GM21390 (cell line): ENCODE measurements around the gene TOX2.
A peak's percentile ranks its signal among the peaks of the same experiment; 100 is the strongest.

Experiments used
- ATAC-seq: cut with Tn5 transposase; IDR thresholded peaks from one replicate; pipeline ENCODE4 v1.9.1; 2021; ENCODE audit not compliant: unreplicated experiment

TOX2 gene

DNA sequence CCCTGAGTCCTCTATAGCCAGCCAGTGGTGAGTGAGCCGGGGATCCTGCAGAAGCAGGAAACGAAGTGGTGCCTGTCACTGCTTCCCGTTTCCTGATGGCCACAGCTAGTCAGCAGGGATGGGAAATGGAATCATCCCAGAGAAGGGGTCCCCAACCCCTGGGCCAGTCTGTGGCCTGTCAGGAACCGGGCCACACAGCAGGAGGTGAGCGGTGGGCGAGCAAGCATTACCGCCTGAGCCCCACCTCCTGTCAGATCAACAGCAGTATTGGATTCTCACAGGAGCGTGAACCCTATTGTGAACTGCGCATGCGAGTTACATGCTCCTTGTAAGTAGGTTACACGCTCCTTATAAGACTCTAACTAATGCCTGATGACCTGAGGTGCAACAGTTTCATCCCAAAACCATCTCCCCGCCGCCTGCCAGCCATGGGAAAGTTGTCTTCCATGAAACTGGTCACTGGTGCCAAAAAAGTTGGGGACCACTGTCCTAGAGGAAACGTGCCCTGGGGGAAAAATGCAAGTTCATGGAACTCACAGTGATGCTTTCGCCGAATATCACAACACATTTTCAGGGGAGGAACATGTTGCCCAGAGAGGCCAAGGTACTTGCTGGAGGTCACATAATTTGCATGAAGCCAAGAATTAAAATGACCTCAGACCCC is 158.5 kb downstream of the TOX2 start:
- ATAC-seq, result no peak

DNA sequence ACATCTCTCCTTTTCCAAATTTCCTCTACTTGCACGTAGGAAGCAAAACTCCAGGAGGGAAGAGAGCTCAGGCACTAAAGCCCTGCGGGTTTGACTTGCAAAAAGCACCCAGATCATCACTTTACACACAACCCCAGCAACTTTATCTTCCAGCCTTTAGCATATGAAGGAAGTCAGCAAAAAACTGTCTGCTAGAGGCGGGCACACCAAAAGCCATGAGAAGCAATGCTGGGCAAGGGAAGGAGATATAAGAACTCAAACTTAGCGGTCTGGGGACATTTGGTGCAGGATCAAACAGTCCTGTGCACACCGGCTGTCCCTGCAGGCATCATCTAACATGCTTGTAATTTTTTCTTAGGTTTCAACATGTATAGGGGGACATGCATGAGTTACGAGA is 159.0 kb downstream of the TOX2 start:
- no peak for ATAC-seq

DNA sequence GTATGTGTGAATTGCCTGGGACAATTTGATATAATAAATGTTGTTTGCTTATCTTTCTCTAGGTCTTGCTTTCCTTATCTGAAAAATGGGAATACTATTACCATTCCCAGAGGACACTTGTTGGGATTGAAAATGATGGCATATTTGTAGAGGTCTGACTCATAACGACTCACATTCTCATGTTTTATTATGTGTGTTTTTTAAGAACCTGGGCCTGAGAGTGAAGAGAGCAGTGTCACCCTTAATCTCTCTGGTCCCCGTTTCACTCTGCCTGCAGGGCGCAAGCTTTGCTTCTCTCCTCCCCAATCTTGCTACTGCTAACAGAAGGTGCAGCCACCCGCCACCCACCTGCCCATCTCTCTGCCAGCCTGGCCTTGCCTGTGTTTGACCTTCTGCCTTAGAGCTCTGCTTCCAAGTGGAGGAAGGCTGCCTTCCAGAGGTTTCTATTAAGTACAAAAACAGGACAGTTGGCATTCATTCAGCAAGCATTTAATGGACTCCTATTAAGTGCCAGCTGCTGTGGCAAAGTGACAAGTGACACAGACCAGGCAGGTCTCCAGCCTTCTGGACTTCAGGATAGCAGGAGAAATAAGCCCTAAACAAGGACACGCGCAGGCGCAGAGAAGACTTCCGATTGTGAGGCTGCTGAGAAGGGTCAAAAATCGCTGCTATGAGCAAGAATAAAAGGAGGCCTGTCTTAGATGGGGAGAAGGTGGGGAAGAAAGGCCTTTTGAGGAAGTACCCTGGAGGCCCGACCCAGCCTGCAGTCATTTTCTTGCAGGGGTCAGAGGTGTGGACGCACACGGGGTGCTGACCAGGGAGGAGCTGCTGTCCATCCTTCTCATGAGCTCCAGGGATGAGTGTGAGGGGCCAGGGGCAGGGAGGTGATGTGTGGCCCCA is 159.8 kb downstream of the TOX2 start:
- ATAC-seq, result no peak

DNA sequence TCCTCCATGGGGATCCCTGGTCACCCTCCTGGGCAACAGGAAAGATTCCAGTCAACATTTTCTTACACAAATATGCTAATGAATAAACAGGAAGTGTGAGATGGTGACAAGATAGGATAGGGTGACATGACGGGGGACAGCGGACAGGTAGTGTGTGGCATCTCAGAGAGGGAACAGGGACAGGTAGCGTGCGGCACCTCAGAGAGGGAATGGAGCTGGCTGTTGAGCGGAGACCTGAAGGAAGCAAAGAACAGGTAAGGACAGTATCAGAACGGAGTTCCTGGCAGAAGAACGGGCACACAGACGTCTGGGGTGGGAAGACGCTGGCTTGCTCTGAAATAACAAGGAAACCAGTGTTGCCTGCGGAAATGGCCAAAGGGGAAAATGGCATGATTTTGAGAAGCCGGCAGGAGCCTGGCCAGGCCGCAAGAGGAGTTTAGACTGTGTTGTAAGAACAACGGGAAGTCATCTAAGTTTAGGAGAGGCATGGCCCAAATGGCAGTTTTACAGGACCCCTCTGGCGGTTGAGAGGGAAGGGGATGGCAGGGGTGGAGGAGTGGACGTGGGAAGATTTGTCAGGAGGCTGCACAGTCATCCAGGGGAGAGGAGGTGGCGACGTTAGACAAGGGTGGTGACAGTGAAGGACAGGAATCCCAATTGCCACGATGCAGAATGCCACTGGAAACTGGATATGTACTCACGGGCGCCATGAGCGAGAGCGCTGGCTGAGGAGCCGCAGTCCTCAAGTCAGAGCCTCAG is 160.7 kb downstream of the TOX2 start:
- ATAC-seq, result no peak

DNA sequence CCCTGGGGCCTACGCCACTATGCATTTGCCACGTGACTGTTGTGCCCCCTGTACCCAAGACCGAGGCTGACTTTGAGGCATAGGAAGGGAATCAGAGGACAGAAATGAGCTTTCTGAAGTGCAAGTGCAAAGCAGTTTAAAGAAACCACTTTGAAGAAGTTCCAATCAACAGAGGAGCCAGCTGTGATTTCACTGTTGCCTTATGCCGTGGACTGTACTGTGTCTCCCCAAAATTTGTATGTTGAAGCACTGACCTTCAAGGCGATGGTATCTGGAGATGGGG is 161.2 kb downstream of the TOX2 start:
- ATAC-seq, result no peak

DNA sequence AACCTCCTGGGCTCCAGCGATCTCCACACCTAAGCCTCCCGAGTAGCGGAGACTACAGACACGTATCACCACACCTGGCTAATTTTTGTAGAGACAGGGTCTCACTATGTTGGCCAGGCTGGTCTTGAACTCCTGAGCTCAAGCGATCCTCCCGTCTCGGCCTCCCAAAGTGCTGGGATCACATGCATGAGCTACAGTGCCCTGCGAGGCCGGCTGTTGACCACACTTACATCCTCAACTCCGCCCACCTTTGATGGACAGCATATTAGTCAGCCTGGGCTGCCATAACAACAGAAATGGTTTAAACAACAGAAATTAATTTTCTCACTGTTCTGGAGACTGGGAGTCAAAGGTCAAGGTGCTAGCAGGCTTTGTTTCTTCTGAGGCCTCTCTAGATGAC is 164.6 kb downstream of the TOX2 start:
- ATAC-seq, result no peak

DNA sequence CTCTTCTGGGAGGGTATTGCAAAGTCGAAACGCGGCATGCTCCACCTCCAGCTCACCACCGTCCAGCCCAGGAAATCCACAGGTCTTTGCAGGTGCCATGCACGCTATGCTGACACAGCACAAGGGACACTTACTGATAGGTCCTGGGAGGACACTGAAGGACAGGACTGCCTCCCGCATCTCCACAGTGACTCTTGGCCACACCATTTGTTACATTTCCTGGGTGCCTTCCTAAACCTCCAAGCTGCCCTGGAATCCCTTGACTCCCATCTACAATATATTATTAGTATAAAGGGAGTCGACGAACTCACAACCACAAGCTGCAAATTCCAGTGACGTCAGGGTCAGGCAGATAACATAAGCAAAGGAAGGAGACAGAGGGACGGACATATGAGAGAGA is 165.4 kb downstream of the TOX2 start:
- no peak for ATAC-seq

DNA sequence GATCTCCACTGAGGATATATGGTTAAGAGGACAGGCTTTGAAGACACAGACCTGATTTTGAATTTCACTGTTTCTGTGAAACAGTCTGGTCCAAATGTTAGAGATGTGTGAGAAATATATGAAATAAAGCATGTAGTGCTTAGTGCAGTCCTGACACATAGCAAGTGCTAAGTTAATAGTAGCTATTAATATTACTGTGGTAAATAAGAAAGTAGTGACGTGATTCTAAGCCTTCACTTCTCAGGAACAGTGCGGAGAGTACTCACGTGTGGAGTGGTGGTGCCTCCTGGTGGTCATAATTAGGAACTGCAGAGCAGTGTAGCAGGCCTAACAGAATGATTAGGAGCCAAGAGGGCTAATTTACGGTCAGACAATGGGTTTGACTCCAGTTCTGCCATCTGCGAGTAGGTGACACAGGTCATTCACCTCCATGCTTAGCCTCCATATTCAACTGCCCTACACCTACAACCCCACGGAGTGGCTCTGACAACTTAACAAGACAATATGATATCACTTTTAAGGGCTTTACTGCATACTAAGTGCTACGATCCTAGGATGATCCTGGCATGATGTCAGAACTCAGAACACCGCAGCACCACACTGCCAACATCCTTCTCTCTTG is 166.1 kb downstream of the TOX2 start:
- ATAC-seq, result peak; percentile 71

DNA sequence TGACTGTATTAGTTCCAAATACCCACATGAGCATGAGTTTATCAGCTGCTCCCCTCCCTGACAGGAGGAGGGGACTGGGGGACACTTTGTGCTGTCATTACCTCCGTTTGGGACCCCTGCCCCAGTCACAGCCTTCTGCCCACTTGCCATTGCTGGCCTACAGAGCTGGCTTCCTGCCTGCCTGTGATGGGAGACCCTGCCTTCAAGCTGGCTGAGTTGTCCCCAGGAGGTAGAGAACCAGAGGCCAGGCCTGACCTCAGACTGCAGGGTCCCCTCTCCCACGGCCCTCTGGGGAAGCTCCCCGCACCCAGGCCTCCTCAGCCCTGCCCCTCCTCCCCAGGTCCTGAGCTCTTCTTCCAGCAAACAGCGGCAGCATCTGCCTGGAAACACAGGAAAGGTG is 166.8 kb downstream of the TOX2 start:
- no peak for ATAC-seq

DNA sequence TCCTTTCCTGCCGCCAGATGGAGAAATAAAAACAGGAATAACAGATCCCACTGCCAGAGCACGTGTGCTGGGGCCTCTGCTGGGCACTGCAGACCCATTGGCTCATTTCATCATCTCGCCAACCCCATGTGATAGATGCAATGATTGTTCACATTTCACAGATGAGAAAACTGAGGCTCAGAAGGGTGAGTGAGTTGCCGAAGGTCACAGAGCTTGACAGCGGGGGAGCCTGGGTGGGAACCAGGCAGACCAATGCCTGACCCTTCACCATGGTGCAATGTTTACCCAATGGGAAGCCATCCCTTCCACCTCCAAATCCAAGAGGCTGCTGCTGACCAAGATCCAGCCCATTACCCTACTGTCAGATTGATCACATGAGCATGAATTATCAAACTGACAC is 167.2 kb downstream of the TOX2 start:
- ATAC-seq, result no peak

DNA sequence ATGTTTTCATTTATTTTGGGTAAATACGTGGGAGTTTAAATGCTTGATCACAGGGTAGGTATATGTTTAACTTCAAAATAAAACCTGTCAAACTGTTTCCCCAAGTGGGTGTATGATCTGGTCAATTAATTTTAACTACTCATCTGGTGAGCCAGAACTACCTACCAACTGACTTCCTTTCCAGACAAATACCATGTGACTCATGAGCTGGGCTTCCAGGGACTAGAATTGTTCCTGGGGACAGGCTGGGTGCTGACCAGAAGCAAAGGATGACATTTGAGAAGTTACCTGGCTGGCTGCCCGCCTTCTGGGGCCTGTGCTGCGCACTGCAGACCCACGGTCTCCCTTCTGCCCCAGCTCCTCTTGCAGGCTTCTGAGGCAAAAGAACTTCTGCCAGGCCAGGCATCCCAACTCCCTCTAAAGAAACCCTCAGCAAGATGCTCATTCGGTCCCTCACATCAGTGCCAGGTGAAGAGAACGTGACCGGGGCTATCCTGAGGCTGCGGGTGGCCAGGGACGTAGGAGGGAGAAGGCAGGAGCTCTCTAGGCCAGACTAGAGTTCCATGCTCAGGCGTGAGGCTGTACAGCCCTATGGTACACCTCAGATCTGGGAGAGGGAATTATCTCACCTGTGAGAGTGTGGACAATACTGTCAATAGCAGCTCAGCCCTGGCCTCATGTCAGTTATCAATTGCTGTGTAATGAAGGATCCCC is 168.7 kb downstream of the TOX2 start:
- no peak for ATAC-seq

DNA sequence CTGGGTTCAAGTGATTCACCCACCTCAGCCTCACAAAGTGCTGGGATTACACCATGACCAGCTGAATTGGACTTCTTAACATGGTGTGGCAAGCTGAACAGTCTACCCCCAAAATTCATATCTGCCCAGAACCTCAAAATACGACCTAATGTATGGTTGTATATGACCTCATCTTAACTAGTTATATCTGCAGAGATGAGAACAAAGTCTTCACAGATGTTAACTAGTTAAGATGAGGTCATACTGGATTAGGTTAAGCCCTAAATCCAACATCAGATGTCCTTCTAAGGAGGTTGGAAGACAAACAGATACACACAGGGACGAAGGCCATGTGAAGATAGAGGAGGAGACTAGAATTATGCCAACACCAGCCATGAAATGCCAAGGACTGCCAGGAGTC is 169.8 kb downstream of the TOX2 start:
- no peak for ATAC-seq

DNA sequence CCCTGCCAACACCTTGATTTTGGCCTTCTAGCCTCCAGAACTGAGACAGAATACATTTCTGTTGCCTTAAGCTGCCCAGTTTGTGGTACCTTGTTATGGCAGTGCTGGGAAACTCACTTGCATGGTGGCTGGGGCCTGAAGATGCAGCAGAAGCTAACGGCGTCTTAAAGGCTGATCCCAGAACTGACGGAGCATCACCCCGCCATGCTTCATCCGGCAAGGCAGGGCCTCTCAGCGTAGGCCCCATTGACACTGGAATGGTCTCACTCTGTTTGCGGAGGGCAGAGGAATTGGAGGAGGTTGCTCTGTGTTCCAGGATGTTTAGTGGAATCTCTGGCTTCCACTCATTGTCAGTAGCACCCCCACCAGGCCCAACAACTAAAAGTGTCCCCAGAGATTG is 170.2 kb downstream of the TOX2 start:
- ATAC-seq, result no peak

DNA sequence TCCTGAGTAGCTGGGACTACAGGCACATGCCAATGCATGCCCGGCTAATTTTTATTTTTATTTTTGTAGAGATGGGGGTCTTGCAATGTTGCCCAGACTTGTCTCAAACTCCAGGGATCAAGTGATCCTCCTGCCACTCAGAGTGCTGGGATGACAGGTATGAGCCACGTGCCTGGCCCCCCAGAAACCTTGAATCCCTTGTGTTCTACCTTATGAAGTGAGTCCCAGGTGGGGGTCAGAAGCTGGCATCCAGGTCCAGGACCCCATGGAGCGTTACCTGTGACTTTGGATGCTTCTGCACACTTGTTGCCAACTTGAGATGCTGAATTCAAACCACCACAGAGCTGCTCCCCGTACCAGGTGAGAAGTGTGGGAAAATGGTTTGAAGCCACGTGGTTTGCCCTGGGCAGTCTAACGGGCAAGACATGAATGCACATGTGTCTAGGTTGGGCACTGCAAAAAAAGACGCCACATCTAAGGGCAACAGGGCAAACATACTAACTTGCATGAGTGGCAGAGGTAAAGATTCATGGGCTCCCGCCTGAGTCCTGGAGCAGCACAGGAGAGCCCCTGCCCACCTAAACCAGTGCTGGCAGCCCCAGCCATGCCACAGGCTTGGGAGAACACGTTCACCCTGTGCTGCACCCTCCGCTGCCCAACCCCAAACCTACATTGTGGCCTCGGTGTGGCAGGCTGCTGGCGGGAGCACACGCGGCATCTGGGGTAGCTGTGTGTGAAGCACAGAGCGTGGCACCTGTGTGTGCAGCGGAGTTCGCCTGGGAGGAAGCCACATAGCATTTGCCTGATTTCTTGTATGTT is 171.2 kb downstream of the TOX2 start:
- no peak for ATAC-seq

DNA sequence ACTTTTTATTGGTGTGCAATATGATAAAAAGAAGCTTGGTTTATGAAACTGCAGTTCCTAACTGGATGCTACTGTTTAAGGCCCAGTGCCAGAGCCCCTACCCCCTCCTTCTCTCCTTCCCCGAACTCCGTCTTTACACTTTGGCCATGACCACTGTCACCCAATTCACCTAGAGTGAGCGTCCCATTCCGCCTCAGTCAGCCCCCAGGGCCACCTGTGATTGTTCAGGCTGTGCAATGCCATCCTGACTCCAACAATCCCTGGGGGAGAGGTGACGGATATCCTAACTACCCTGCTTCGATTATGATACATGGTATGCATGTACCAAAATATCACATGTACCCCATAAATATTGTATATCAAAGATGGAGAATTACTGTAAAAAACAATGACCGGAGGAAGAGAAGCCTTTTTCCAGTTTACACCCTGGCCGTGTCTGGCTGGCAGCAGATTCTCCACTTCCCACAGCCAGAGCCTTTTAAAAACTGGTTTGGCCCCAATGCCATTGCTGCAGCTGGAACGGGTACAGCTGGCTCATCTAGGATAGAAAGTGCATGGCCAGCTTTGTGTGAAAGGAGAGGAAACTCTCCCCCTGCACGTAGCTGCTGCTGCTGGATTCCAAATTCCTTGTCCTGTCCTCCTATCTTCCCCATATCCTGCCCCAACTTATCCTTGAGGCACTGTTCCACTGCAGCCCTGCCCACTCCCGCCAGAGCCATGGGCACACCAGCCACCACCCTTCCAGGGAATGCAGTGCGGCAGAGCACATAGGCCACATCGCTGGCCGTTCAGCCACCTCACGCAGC is 172.6 kb downstream of the TOX2 start:
- no peak for ATAC-seq

DNA sequence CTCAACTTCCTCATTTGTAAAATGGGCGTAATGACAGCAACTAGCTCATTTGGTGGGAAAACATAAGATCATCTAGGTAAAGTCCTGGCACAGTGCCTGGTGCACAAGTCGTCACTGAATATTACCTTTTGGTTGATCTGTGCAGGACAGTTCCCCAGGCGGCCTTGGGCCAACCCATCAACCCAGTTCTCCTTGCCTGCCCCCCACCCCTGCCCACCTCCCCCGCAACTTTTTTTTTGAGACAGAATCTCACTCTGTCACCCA is 173.1 kb downstream of the TOX2 start:
- no peak for ATAC-seq

DNA sequence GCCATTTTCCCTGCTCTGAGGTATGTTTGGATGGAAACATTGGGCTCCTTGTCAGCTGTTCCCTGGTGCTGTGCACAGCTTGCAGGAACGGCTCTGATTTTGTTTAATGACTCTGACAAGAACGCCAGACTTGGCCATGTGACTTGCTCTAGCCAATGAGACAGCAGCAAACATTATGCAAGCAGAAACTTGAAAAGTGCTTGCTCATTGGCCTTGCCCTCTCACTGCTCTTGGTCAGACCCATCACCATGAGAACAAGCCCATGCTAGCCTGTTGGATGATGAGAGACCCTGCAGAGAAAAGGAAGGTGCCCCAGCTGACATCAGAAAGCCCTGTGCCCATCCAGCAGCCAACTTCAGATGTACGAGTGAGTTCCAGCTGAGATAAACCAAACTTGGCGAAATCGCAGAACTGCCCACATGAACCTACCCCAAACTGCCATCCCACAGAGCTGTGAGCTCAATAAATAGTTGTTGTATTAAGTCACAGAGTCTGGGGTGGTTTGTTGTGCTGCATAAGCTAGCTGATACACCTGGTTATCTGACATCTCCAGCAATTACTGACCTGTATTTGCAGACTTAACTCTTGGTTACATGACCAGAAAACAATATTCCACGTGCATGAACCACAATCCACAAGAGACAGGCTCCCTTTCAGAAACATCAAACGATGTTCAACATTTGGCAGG is 175.5 kb downstream of the TOX2 start:
- ATAC-seq, result no peak

DNA sequence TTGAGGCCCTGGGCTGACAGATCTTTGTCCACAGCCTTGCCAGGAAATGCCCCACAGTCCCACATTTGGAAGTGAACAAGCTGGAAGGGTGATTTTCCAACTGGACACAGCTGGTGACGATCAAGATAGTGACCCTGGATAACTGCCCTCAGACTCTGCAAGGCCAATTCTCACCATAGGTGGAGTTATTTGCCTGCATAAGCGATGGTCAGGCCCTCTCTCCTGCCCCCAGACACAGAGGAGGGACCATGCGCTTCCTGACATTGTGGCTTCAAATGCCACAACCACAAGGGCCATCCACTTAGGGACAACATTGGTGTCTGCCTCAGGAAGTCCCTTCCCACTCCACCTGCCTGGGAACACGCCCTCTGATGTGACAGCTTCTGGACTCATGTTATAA is 176.4 kb downstream of the TOX2 start:
- ATAC-seq, result no peak
